GM12878 (cell line): ENCODE results near the gene STX8.
"Not testable (repeated sequence)": the region's sequence is repeated elsewhere in the genome, so short reads cannot be mapped to it uniquely, and the experiment has no call there.

ENCODE experiments used
- BCL11A ChIP-seq: IDR thresholded peaks from 2 replicates; pipeline ENCODE4 v1.6.1; 2011; ENCODE audit warnings: low read depth, low read length
- BCLAF1 ChIP-seq: fragments of 450-650 bp; IDR thresholded peaks from 2 replicates; pipeline ENCODE4 v1.6.1; 2017; ENCODE audit warnings: antibody characterized with exemption, mild to moderate bottlenecking, moderate library complexity
- CBX3 ChIP-seq: fragments of 200-600 bp; sonication (generic); IDR thresholded peaks from 2 replicates; pipeline ENCODE4 v1.6.1; 2016; ENCODE audit warnings: low read depth, borderline replicate concordance
- CREM ChIP-seq: IDR thresholded peaks from 2 replicates; pipeline ENCODE4 v1.6.1; 2014; ENCODE audit warnings: antibody characterized with exemption, low read depth
- CTCF ChIP-seq, 3 experiments: IDR thresholded peaks in 2 of 3; conservative IDR thresholded peaks in 1 of 3; 2 replicates each; pipeline ENCODE4 v1.5.1; 2011; ENCODE audit warnings: low read depth in 3 of 3, low read length in 3 of 3, mild to moderate bottlenecking in 3 of 3, control low read depth in 2 of 3, moderate library complexity in 2 of 3, inconsistent platforms in 1 of 3, mixed read lengths in 1 of 3; ENCODE audit not compliant: control insufficient read depth in 2 of 3, insufficient read depth in 1 of 3; ENCODE audit errors: extremely low read depth in 1 of 3
- EP300 ChIP-seq, 2 experiments: fragments of 150-350 bp in 1 of 2; IDR thresholded peaks; 2 replicates each; pipeline ENCODE4 v1.6.1; 2011 to 2012; ENCODE audit warnings: low read depth in 2 of 2, low read length in 2 of 2, borderline replicate concordance in 1 of 2, improper control_type of control experiment in 1 of 2, inconsistent platforms in 1 of 2; ENCODE audit not compliant: control insufficient read depth in 1 of 2
- HDAC2 ChIP-seq: fragments of 200-600 bp; sonication (generic); IDR thresholded peaks from 2 replicates; pipeline ENCODE4 v1.6.1; 2017
- MYC ChIP-seq: IDR thresholded peaks from 2 replicates; pipeline ENCODE4 v1.6.1; 2011; ENCODE audit warnings: mild to moderate bottlenecking, low read length, moderate library complexity, inconsistent platforms; ENCODE audit not compliant: insufficient read depth, insufficient replicate concordance, insufficient read length, severe bottlenecking
- NFIC ChIP-seq: IDR thresholded peaks from 2 replicates; pipeline ENCODE4 v1.6.1; 2012; ENCODE audit warnings: low read depth, mild to moderate bottlenecking, inconsistent platforms, low read length, moderate library complexity
- PBX3 ChIP-seq: IDR thresholded peaks from 2 replicates; pipeline ENCODE4 v1.6.1; 2011; ENCODE audit warnings: mild to moderate bottlenecking, low read depth, low read length, moderate library complexity; ENCODE audit not compliant: insufficient replicate concordance
- POLR2A ChIP-seq: IDR thresholded peaks from 2 replicates; pipeline ENCODE4 v1.6.1; 2011; ENCODE audit warnings: low read depth, mild to moderate bottlenecking, low read length
- POLR2AphosphoS5 ChIP-seq: IDR thresholded peaks from 2 replicates; pipeline ENCODE4 v1.6.1; 2011; ENCODE audit warnings: mild to moderate bottlenecking, low read length, inconsistent platforms
- TAF1 ChIP-seq: IDR thresholded peaks from 2 replicates; pipeline ENCODE4 v1.6.1; 2011; ENCODE audit warnings: mild to moderate bottlenecking, low read depth, low read length, borderline replicate concordance
- YY1 ChIP-seq: IDR thresholded peaks from 2 replicates; pipeline ENCODE4 v1.6.1; 2011; ENCODE audit warnings: low read depth, mild to moderate bottlenecking, low read length

- not testable (repeated sequence) for TF ChIP-seq NFIC; POLR2A; TAF1; CTCF (IDR thresholded peaks at IDR 0.05 in 2 of 3, conservative IDR thresholded peaks at IDR 0.05 in 1 of 3; ENCODE audit: control insufficient read depth in 2 of 3, extremely low read depth in 1 of 3, insufficient read depth in 1 of 3, low read depth in 3 of 3, low read length in 3 of 3); MYC; HDAC2; BCL11A; YY1; BCLAF1; CREM; POLR2AphosphoS5; CBX3; EP300 (IDR thresholded peaks at IDR 0.05; ENCODE audit: borderline replicate concordance in 1 of 2, control insufficient read depth in 1 of 2, low read depth in 2 of 2, low read length in 2 of 2); PBX3
Observed at GRCh38 chr17:9607058-9607457, 31.4 kb upstream of the STX8 start.
